ENCODE results near the gene PHF21B. TPM values are rescaled to one million over a fixed set of nuclear protein-coding genes. Genes with fewer than 3 reads are reported as not detected.

The PHF21B gene
- total RNA-seq, 1 donor from 2014 or later = not detected

GRCh38 chr22:44845796-44846720 is 163.7 kb downstream of the PHF21B start:
- intact Hi-C loops (cut with micrococcal nuclease) = no loop called here

DNA sequence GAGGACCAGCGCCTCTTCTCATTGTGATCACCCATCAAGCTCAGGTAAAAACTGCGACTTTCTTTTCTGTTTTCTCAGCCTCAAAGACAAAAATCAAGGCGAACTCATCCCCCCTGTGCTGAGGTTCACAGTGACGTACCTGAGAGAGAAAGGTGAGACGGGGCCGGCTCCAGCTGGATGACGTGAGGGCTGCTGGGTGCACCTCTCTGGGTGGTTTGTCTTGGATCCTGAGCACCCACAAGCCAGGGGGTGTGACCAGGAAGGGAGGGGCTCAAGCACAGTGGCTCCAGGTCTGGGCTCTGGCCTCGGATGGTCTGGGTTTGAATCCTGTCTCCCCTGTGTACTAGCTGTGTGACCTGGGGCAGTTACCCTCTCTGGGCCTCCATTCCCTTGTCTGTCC is 164.6 kb downstream of the PHF21B start:
- intact Hi-C loops (cut with micrococcal nuclease) = no loop called here

DNA sequence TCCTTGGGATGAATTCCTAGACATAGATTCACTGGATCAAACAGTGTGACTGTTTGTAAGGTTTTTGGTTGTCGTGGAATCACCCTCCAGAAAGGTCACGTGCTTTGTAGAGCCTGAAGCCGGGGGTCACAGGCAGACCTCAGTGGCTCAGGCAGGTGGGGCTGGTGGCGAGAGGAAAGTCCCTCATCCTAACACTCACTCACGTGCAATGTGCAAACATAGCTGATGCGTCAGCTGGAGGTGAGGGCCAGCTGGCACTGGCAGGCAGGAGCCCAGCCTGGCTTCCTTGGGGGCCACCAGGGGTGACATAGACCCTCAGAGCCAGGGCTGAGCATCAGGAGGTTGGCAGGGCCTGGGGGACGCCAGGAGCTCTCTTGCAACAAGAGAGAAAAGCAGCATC is 167.4 kb downstream of the PHF21B start:
- intact Hi-C loops (cut with micrococcal nuclease) = no loop called here

DNA sequence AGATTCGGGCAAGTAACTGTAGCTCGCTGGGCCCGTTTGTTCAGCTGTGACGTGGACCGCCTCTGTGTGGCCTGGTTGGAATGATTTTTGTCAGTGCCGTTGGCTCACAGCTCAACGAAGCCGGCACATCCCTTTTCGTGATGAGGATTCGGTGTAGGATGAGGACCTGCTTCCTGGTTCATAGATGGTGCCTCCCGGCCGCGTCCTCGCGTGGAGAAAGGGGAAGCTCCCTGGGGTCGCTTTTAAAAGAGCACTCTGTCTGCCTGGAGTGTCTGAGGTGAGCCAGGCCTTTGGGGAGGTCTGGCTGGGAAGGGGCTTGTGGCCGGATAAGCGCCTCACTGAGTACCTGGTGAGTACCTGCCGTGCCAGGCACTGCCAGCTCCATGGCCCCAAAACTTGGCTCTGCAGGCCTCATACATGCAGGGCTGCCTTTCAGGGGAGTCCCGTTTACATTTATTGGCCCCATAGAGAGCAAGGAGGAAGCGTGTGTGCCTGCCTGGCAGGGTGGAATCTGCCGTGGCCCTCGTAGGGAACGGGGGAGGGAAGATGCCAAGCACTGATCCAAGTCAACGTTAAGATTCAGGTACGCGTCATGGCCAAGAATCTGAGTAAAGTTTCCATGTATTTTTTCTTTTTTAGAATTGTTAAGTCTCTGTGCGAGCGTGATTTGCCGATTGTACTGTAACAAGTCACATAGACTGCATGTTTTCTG is 169.0 kb downstream of the PHF21B start:
- intact Hi-C loops (cut with micrococcal nuclease) = no loop called here

DNA sequence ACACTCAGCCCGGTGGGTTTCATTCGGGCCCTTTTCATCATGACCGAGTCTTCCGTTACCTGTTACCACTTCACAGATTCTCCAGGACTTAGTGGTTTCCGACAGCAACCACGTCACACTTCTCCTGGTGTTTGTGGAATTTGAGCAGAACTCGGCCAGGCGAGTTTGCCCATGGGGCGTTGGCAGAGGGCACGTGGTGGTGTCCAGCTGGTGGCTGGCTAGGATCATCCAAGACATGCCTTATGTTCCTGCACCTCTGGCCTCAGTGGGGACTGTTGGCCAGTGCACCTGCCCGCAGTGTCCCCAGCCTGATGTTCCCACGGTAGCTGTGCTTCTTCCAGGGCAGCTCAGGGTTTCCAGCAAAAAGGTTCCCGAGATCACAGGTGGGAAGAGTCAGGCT is 170.1 kb downstream of the PHF21B start:
- intact Hi-C loops (cut with micrococcal nuclease) = no loop called here

GRCh38 chr22:44839061-44839460 is 170.7 kb downstream of the PHF21B start:
- intact Hi-C loops (cut with micrococcal nuclease) = no loop called here

DNA sequence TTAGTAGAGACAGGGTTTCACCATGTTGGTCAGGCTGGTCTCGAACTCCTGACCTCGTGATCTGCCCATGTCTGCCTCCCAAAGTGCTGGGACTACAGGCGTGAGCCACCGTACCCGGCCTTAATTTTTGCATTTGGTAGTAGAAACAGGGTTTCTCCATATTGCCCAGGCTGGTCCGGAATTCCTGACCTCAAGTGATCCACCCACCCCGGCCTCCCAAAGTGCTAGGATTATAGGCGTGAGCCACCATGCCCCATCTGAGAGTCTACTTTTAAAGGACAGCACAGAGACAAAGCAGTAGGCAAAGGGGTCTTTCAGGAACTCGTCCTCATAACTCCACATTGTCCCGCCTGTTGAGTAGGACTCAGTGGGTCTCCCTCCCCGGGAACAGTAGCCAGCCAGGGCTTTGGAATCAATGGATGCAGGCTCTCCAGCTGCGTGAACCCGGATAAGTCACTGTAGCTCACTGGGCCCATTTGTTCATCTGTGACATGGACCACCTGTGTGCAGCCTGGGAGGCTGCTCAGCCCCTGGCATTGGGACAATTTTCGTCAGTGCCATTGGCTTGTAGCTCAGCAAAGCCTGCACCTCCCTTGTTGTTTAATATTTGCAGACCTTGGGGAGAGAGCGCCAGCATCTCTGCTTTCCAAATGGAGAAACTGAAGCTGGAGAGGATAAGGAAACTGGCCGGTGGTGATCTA is 171.3 kb downstream of the PHF21B start:
- intact Hi-C loops (cut with micrococcal nuclease) = no loop called here

- intact Hi-C loops (cut with micrococcal nuclease) = no loop called here
Observed at GRCh38 chr22:44837481-44837880, 172.3 kb downstream of the PHF21B start.

GRCh38 chr22:44834065-44834464 is 175.7 kb downstream of the PHF21B start:
- intact Hi-C loops (cut with micrococcal nuclease) = no loop called here

GRCh38 chr22:44831885-44832284 is 177.9 kb downstream of the PHF21B start:
- intact Hi-C loops (cut with micrococcal nuclease) = no loop called here

Other genes with a start within 250 kb of the PHF21B start
- 166 and 168 TPM in 2 replicates for gene NUP50, start 153.9 kb upstream of the PHF21B start, total RNA-seq
- 16.3 and 18.6 TPM in 2 replicates for gene KIAA0930, start 230.9 kb upstream of the PHF21B start, total RNA-seq

Measured in T-helper 2 cell treated with Interferon-gamma antibody and Interleukin-4, amounts not matched to agents 100 ng/mL and 5 ng/mL, for 36 hours (primary cell).